Measurements from ENCODE around the gene SMC2. TPM values are rescaled to one million over a fixed set of nuclear protein-coding genes. Genes with fewer than 3 reads are reported as not detected.

Gene SMC2
- total RNA-seq, 1 donor from 2014 or later, result 10.3 TPM

DNA sequence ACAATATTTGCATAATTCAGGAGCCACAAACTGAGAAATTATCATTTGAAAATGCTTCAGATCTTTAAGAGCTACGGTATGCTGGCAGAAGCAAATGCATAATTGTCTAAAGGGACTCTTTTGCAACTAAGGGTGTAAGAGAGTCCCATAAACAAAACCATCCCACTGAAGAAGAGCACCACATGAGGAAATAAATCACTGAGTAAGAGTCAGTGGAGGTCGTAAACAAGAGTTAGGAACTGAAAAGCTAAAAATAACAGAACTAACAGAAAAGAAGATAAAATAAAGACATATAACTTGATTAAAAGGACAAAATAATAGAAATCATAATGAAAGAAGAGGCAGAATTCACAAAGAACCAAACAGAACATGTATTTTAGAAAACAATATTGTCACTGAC is 3.5 kb upstream of the SMC2 start:
- no peak for DNase-seq
- no peak overlapping the region for H3K27ac Mint-ChIP-seq (ENCODE audit: unreplicated experiment)
- H3K4me1 Mint-ChIP-seq (ENCODE audit: low read depth, unreplicated experiment), result peaks cover 7% of the 10 kb centered on the region
- H3K4me3 Mint-ChIP-seq (ENCODE audit: unreplicated experiment), result peak overlapping the region; percentile 7
- TF ChIP-seq, protein P1, sequence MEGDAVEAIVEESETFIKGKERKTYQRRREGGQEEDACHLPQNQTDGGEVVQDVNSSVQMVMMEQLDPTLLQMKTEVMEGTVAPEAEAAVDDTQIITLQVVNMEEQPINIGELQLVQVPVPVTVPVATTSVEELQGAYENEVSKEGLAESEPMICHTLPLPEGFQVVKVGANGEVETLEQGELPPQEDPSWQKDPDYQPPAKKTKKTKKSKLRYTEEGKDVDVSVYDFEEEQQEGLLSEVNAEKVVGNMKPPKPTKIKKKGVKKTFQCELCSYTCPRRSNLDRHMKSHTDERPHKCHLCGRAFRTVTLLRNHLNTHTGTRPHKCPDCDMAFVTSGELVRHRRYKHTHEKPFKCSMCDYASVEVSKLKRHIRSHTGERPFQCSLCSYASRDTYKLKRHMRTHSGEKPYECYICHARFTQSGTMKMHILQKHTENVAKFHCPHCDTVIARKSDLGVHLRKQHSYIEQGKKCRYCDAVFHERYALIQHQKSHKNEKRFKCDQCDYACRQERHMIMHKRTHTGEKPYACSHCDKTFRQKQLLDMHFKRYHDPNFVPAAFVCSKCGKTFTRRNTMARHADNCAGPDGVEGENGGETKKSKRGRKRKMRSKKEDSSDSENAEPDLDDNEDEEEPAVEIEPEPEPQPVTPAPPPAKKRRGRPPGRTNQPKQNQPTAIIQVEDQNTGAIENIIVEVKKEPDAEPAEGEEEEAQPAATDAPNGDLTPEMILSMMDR (IDR thresholded peaks at IDR 0.05; ENCODE audit: partially characterized antibody, unreplicated experiment), result no peak
- no peaks in the 10 kb centered on the region for H3K36me3 Mint-ChIP-seq (ENCODE audit: unreplicated experiment)
- no peaks in the 10 kb centered on the region for H3K27me3 Mint-ChIP-seq (ENCODE audit: unreplicated experiment)
- no peaks in the 10 kb centered on the region for H3K9me3 Mint-ChIP-seq (ENCODE audit: unreplicated experiment)

DNA sequence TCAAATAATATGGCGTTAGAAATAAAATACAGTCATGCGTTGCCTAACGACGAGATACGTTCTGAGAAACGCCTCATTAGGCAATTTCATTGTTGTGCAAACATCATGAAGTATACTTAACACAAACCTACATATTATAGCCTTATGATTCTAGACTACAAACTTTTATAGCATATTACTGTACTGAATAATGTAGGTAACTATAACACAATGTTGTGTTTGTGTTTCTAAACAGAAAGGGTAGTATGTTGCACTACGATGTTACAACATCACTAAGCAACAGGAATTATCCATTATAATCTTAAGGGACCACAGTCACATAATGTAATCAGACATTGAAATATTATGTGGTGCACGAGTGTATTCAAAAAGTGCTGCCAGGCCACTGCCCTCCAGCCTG is 3.0 kb upstream of the SMC2 start:
- Mint-ChIP-seq H3K4me1 (ENCODE audit: low read depth, unreplicated experiment) (peaks cover 7% of the 10 kb centered on the region), H3K27me3 (ENCODE audit: unreplicated experiment) (no peaks in the 10 kb centered on the region), H3K36me3 (ENCODE audit: unreplicated experiment) (no peaks in the 10 kb centered on the region), H3K9me3 (ENCODE audit: unreplicated experiment) (no peaks in the 10 kb centered on the region), H3K27ac (ENCODE audit: unreplicated experiment) (no peak overlapping the region), H3K4me3 (ENCODE audit: unreplicated experiment) (no peak overlapping the region)
- no peak for DNase-seq
- TF ChIP-seq, protein P1 (IDR thresholded peaks at IDR 0.05; ENCODE audit: partially characterized antibody, unreplicated experiment), result no peak

DNA sequence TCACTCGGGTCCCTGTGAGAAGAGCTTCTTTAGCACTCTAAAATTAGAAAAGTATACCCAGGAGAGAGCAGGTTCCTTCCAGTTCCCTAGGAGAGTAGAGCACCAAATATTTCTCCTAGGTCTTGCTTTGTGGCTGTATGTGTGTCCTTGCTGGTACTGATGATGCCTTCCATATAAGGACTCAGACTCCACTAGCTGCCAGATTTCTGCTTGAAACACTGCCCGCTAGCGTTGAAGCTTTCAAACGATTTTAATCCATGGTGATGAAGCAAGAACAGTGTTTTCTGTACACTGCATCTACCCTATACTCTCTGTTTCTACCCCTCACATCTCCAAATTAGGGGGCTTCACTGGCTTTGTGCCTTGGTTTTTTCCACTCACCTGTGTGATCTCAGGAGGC is 2.4 kb upstream of the SMC2 start:
- Mint-ChIP-seq H3K27ac (ENCODE audit: unreplicated experiment) (no peak overlapping the region), H3K9me3 (ENCODE audit: unreplicated experiment) (no peaks in the 10 kb centered on the region), H3K36me3 (ENCODE audit: unreplicated experiment) (no peaks in the 10 kb centered on the region), H3K27me3 (ENCODE audit: unreplicated experiment) (no peaks in the 10 kb centered on the region), H3K4me1 (ENCODE audit: low read depth, unreplicated experiment) (peaks cover 7% of the 10 kb centered on the region), H3K4me3 (ENCODE audit: unreplicated experiment) (peak overlapping the region; percentile 33)
- no peak for DNase-seq
- TF ChIP-seq, protein P1 (IDR thresholded peaks at IDR 0.05; ENCODE audit: partially characterized antibody, unreplicated experiment), result no peak

DNA sequence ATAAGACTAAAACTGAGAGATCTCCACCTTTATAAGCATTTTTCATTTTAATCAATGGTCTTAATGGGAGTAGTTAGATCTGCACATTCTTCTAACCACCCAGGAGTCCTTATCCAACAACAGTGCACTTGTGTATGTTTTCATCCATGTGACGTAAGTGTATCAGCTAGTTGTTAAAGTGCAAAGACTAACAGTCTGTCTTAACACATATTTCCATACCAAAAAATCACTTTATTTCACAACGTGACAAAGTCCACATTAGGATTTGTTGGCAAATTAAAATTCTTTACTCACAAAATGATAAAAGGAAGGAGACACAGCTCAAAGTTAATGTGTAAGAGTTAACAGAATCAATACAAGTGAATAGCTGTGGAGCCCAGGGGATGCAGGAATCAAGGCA is 1.9 kb upstream of the SMC2 start:
- peaks cover 7% of the 10 kb centered on the region for H3K4me1 Mint-ChIP-seq (ENCODE audit: low read depth, unreplicated experiment)
- no peak for DNase-seq
- H3K27ac Mint-ChIP-seq (ENCODE audit: unreplicated experiment), result no peak overlapping the region
- H3K4me3 Mint-ChIP-seq (ENCODE audit: unreplicated experiment), result no peak overlapping the region
- TF ChIP-seq, protein P1 (IDR thresholded peaks at IDR 0.05; ENCODE audit: partially characterized antibody, unreplicated experiment), result no peak
- H3K36me3 Mint-ChIP-seq (ENCODE audit: unreplicated experiment), result no peaks in the 10 kb centered on the region
- no peaks in the 10 kb centered on the region for H3K9me3 Mint-ChIP-seq (ENCODE audit: unreplicated experiment)
- no peaks in the 10 kb centered on the region for H3K27me3 Mint-ChIP-seq (ENCODE audit: unreplicated experiment)

DNA sequence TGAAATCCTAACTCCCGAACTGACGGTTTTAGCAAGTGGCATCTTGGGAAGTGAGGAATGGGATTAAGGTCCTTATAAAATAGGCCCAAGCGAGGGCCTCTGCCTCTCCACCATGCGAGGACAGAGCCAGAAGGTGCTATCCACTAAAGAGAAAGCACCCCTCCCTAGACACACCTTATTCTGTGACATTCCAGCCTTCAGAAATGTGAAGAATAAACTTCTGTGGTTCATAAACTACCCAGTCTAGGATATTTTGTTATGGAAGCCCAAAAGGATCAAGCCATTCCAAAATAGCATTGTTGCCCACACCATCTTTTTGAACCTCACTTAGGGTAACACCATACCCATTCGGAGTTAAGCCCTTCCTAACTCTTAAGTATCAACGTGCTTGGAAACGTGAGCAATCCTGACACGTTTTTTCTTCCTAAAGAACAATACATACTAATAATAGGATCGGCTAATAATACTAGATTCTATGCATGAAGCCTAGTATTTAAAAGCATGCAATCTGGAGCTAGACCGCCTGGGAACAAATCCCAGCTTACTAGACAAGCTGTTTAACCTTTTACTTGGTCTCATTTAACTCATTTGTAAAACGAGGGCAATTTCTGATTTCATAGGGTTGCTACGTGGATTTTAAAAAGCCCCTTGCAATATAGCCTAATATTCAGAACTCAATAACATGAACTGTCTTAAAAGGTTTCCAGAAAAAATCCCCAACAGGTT is 1.1 kb upstream of the SMC2 start:
- Mint-ChIP-seq H3K27me3 (ENCODE audit: unreplicated experiment) (no peaks in the 10 kb centered on the region), H3K9me3 (ENCODE audit: unreplicated experiment) (no peaks in the 10 kb centered on the region), H3K27ac (ENCODE audit: unreplicated experiment) (peak overlapping the region; percentile 97), H3K36me3 (ENCODE audit: unreplicated experiment) (no peaks in the 10 kb centered on the region), H3K4me1 (ENCODE audit: low read depth, unreplicated experiment) (peaks cover 7% of the 10 kb centered on the region), H3K4me3 (ENCODE audit: unreplicated experiment) (peak overlapping the region; percentile 92)
- TF ChIP-seq, protein P1 (IDR thresholded peaks at IDR 0.05; ENCODE audit: partially characterized antibody, unreplicated experiment), result no peak
- no peak for DNase-seq
